Endothelial cell of umbilical vein (primary cell): Measurements from ENCODE around the gene MRPL50. TPM values are rescaled to one million over a fixed set of nuclear protein-coding genes. Genes with fewer than 3 reads are reported as not detected.

ENCODE experiments used
- BruUV-seq: library from RNA; stranded (reverse); fragments of 400-500 nt; replicated peaks from 2 replicates; lab custom pipeline; 2021; lab: Mats Ljungman, UMichigan
- CTCF ChIA-PET: fragments of 300-600, 350-600 bp; sonication (Branson Sonifier 250); formaldehyde crosslinking; loops from one replicate; lab custom pipeline; 2021; ENCODE audit warnings: antibody characterized with exemption, inconsistent platforms; lab: Charles Lee
- POLR2A ChIA-PET: fragments of 300-600, 350-600 bp; sonication (Branson Sonifier 250); formaldehyde crosslinking; loops from one replicate; lab custom pipeline; 2021; ENCODE audit warnings: antibody characterized with exemption, inconsistent platforms; lab: Charles Lee
- DNase-seq: peaks from one replicate; pipeline ENCODE4 v3.0.0-alpha.2; 2011; ENCODE audit warnings: low read depth, low spot score
- FAIRE-seq: peaks from 2 replicates; lab custom pipeline; 2011; peaks lifted over from hg19 to GRCh38; lab: Jason Lieb, UNC
- H2AFZ ChIP-seq: 2 replicates; pipeline ENCODE4 v1.6.0; 2012; ENCODE audit warnings: low read depth, low read length, control low read depth, inconsistent platforms
- H3K27ac ChIP-seq: 2 replicates; pipeline ENCODE4 v1.5.1; 2011; ENCODE audit warnings: low read depth, mild to moderate bottlenecking, control low read depth, low read length, moderate library complexity; ENCODE audit not compliant: insufficient read depth
- H3K27me3 ChIP-seq, 2 experiments: 2 replicates each; pipeline versions ENCODE4 v1.6.0 to v1.6.1; 2011; ENCODE audit warnings: low read length in 2 of 2, mixed read lengths in 1 of 2; ENCODE audit not compliant: control insufficient read depth in 2 of 2, insufficient read depth in 2 of 2
- H3K36me3 ChIP-seq, 2 experiments: 2 replicates in 1 of 2; 3 replicates in 1 of 2; pipeline ENCODE4 v1.5.1; 2011; ENCODE audit warnings: low read length in 2 of 2, mild to moderate bottlenecking in 1 of 2, moderate library complexity in 1 of 2; ENCODE audit not compliant: control insufficient read depth in 2 of 2, insufficient read depth in 2 of 2; ENCODE audit errors: extremely low read depth in 1 of 2
- H3K4me1 ChIP-seq: 3 replicates; pipeline ENCODE4 v1.5.1; 2011; ENCODE audit warnings: mild to moderate bottlenecking, low read length; ENCODE audit not compliant: control insufficient read depth, insufficient read depth; ENCODE audit errors: extremely low read depth
- H3K4me2 ChIP-seq: 2 replicates; pipeline ENCODE4 v1.6.1; 2011; ENCODE audit warnings: low read length, control low read depth, mixed read lengths; ENCODE audit not compliant: insufficient read depth
- H3K4me3 ChIP-seq, 3 experiments: fragments of 200-600 bp in 1 of 3; sonication (generic), shearing (Covaris generic) in 1 of 3; replicated peaks in 1 of 3; 2 replicates each; pipeline ENCODE4 v1.5.1; 2011 to 2016; ENCODE audit warnings: control low read depth in 3 of 3, low read length in 3 of 3, mild to moderate bottlenecking in 2 of 3, inconsistent platforms in 1 of 3, low read depth in 1 of 3, moderate library complexity in 1 of 3; ENCODE audit not compliant: insufficient read depth in 1 of 3
- H3K79me2 ChIP-seq: 2 replicates; pipeline ENCODE4 v1.6.0; 2012; ENCODE audit warnings: low read length, inconsistent platforms; ENCODE audit not compliant: control insufficient read depth, insufficient read depth
- H3K9ac ChIP-seq: replicated peaks from 2 replicates; pipeline ENCODE3; 2011; ENCODE audit warnings: low read length, control low read depth; ENCODE audit not compliant: insufficient read depth; ENCODE audit errors: extremely low read depth
- H3K9me1 ChIP-seq: replicated peaks from 3 replicates; pipeline ENCODE4 v1.6.0; 2011; ENCODE audit warnings: mild to moderate bottlenecking, low read length; ENCODE audit not compliant: control insufficient read depth, insufficient read depth; ENCODE audit errors: extremely low read depth
- H3K9me3 ChIP-seq: replicated peaks from 2 replicates; pipeline ENCODE4 v1.5.1; 2012; ENCODE audit warnings: low read length, inconsistent platforms; ENCODE audit not compliant: control insufficient read depth, insufficient read depth
- H4K20me1 ChIP-seq: replicated peaks from 2 replicates; pipeline ENCODE3; 2011; ENCODE audit warnings: mild to moderate bottlenecking, low read length; ENCODE audit not compliant: control insufficient read depth, insufficient read depth; ENCODE audit errors: extremely low read depth
- CTCF ChIP-seq, 2 donors: IDR thresholded peaks; 1 replicate in 1 of 2; 2 replicates in 1 of 2; pipeline ENCODE4 v1.5.1; 2011; ENCODE audit warnings: low read length in 2 of 2, mild to moderate bottlenecking in 2 of 2, moderate library complexity in 2 of 2, control low read depth in 1 of 2, inconsistent platforms in 1 of 2, low read depth in 1 of 2; ENCODE audit not compliant: insufficient read depth in 1 of 2; ENCODE audit errors: extremely low read depth in 1 of 2
- EZH2 ChIP-seq: IDR thresholded peaks from 2 replicates; pipeline ENCODE4 v1.6.1; 2012; ENCODE audit warnings: borderline replicate concordance, low read depth, mild to moderate bottlenecking, moderate library complexity, low read length, inconsistent platforms; ENCODE audit not compliant: severe bottlenecking
- FOS ChIP-seq: IDR thresholded peaks from 2 replicates; pipeline ENCODE4 v1.6.1; 2011; ENCODE audit warnings: mild to moderate bottlenecking, low read length, moderate library complexity, borderline replicate concordance; ENCODE audit not compliant: insufficient read depth
- GATA2 ChIP-seq: IDR thresholded peaks from 2 replicates; pipeline ENCODE4 v1.7.0; 2011; ENCODE audit warnings: low read depth, mild to moderate bottlenecking, moderate library complexity, mixed read lengths, low read length; ENCODE audit not compliant: insufficient read length, insufficient read depth
- JUN ChIP-seq: IDR thresholded peaks from 2 replicates; pipeline ENCODE4 v1.6.1; 2011; ENCODE audit warnings: borderline replicate concordance, low read depth; ENCODE audit not compliant: insufficient read length, insufficient read depth
- MAX ChIP-seq: IDR thresholded peaks from 2 replicates; pipeline ENCODE4 v1.6.1; 2011; ENCODE audit not compliant: insufficient read depth, insufficient read length
- MYC ChIP-seq: IDR thresholded peaks from one replicate; pipeline ENCODE4 v1.6.1; 2011; ENCODE audit warnings: mild to moderate bottlenecking, low read depth, low read length
- POLR2A ChIP-seq: IDR thresholded peaks from 2 replicates; pipeline ENCODE4 v1.6.1; 2012; ENCODE audit warnings: low read depth, mild to moderate bottlenecking, control low read depth, low read length
- POLR2AphosphoS5 ChIP-seq: IDR thresholded peaks from 2 replicates; pipeline ENCODE4 v1.6.1; 2012; ENCODE audit warnings: low read depth, mild to moderate bottlenecking, control low read depth, low read length, moderate library complexity; ENCODE audit not compliant: insufficient read depth
- dilution Hi-C: fragments of 300-500 bp; cut with MboI; formaldehyde crosslinking; loops from one replicate; pipeline ENCODE4 v1.15.0; 2019; ENCODE audit warnings: low sequenced_read_pairs; ENCODE audit not compliant: extremely low pct_ligation_motif_present
- intact Hi-C: fragments of 100-400 bp; cut with micrococcal nuclease; formaldehyde crosslinking; loops from one replicate; pipeline ENCODE4 v1.10.0; 2022
- polyA plus RNA-seq, 4 experiments: library from polyadenylated mRNA; depleted of rRNA in 3 of 4; stranded (reverse) in 3 of 4; unstranded in 1 of 4; fragments of >200 nt; gene quantifications; 2 replicates each; pipeline versions ENCODE4 v1.2.1 to v1.2.3, GENCODE V29; 2011 to 2012; ENCODE audit warnings: missing spikeins in 1 of 4
- total RNA-seq: library from RNA; stranded (reverse); gene quantifications from 2 replicates; pipeline ENCODE4 v1.2.3, GENCODE V29; 2021

The MRPL50 gene
- total and polyA plus RNA-seq, 2 donors (not counting 3 experiments of a cell fraction or from before 2014, with no cell fraction given) = 5.7 to 9.7 TPM

- Histone ChIP-seq H3K9ac (no peak overlapping the region), H2AFZ (no peak overlapping the region), H3K4me3 (no peak overlapping the region), H4K20me1 (no peaks in the 10 kb centered on the region), H3K27ac (no peak overlapping the region), H3K4me1 (no peaks in the 10 kb centered on the region), H3K9me3 (no peaks in the 10 kb centered on the region), H3K9me1 (no peaks in the 10 kb centered on the region), H3K4me2 (no peak overlapping the region), H3K79me2 (no peaks in the 10 kb centered on the region), H3K36me3 (no peaks in the 10 kb centered on the region), H3K27me3 (no peaks in the 10 kb centered on the region)
- CTCF ChIA-PET = no interaction called here
- intact Hi-C loops = no loop called here
- TF ChIP-seq POLR2AphosphoS5 (no peak), GATA2 (no peak)
- no TSS peak for BruUV-seq
- POLR2A ChIA-PET = no interaction called here
- dilution Hi-C loops = no loop called here
- no peak for FAIRE-seq
- DNase-seq = no peak
Measured at GRCh38 chr9:101366038-101366756, 32.2 kb downstream of the MRPL50 start.

GRCh38 chr9:101365181-101365580 is 33.2 kb downstream of the MRPL50 start:
- Histone ChIP-seq H3K36me3 (no peaks in the 10 kb centered on the region), H3K27me3 (no peaks in the 10 kb centered on the region), H3K27ac (no peak overlapping the region), H3K4me3 (no peak overlapping the region), H3K4me1 (no peaks in the 10 kb centered on the region), H3K79me2 (no peaks in the 10 kb centered on the region), H3K9ac (no peak overlapping the region), H3K9me3 (no peaks in the 10 kb centered on the region), H4K20me1 (no peaks in the 10 kb centered on the region), H3K9me1 (no peaks in the 10 kb centered on the region), H3K4me2 (no peak overlapping the region), H2AFZ (no peak overlapping the region)
- ChIA-PET POLR2A (no interaction called here), CTCF (interaction anchor here (0.7 kb wide), 1 partner anchor 246 kb away, joined by 3 read pairs; no protein-coding TSS in a partner anchor)
- FAIRE-seq (no peak), DNase-seq (no peak)
- dilution Hi-C loops (no loop called here), intact Hi-C loops (no loop called here)
- no TSS peak for BruUV-seq
- no peak for TF ChIP-seq CTCF (IDR thresholded peaks at IDR 0.05; ENCODE audit: extremely low read depth in 1 of 2, insufficient read depth in 1 of 2, low read depth in 1 of 2, low read length in 2 of 2)
- no peak for TF ChIP-seq MAX
- TF ChIP-seq POLR2A = no peak
- TF ChIP-seq FOS = no peak
- no peak for TF ChIP-seq POLR2AphosphoS5
- TF ChIP-seq MYC = no peak
- TF ChIP-seq EZH2 = no peak
- no peak for TF ChIP-seq JUN
- no peak for TF ChIP-seq GATA2
